HCT116 (cell line): ENCODE measurements around the gene CDCA4. TPM values are rescaled to one million over a fixed set of nuclear protein-coding genes. Genes with fewer than 3 reads are reported as not detected.
A peak's percentile ranks its signal among the peaks of the same experiment; 100 is the strongest.

ENCODE experiments used
- ATAC-seq: fragments of 200-7000 bp; cut with Tn5 transposase; 2 replicates; pipeline ENCODE4 v1.9.1; 2020; ENCODE audit warnings: mild to moderate bottlenecking, moderate library complexity
- BruUV-seq: library from RNA; stranded (reverse); fragments of 400-500 nt; replicated peaks from 2 replicates; lab custom pipeline; 2021; lab: Mats Ljungman, UMichigan
- CTCF ChIA-PET: fragments of 300-600 bp; sonication (Branson Sonifier 250); formaldehyde crosslinking; loops from one replicate; lab custom pipeline; 2021; ENCODE audit warnings: antibody characterized with exemption; lab: Charles Lee
- POLR2A ChIA-PET: fragments of 300-600, 350-600 bp; sonication (Branson Sonifier 250); formaldehyde crosslinking; loops from one replicate; lab custom pipeline; 2021; ENCODE audit warnings: antibody characterized with exemption; lab: Charles Lee
- RAD21 ChIA-PET, 2 experiments: fragments of 300-600 bp; sonication (Branson Sonifier 250); formaldehyde crosslinking; loops; one replicate each; lab custom pipeline; 2023; ENCODE audit warnings: low total read pairs in 2 of 2; ENCODE audit not compliant: uncharacterized antibody in 2 of 2, unreplicated experiment in 2 of 2, low non-redundant PET in 1 of 2; lab: Charles Lee
- DNase-seq: peaks from one replicate; pipeline ENCODE4 v3.0.0-alpha.2; 2010; ENCODE audit warnings: low read depth, low spot score
- H2AFZ ChIP-seq: fragments of 200-600 bp; shearing (Covaris generic), sonication (generic); 2 replicates; pipeline ENCODE4 v1.6.1; 2017; ENCODE audit warnings: low read depth, mixed run types, mixed read lengths, antibody characterized with exemption, low read length; ENCODE audit not compliant: poor library complexity, severe bottlenecking
- H3K27ac ChIP-seq: 2 replicates; pipeline ENCODE4 v1.5.1; 2012; ENCODE audit warnings: low read depth, low read length
- H3K27me3 ChIP-seq: fragments of 200-600 bp; sonication (generic); 2 replicates; pipeline ENCODE4 v1.6.1; 2016; ENCODE audit warnings: mixed run types, low read length, mixed read lengths; ENCODE audit not compliant: insufficient read depth
- H3K36me3 ChIP-seq, 2 experiments: fragments of 200-500 bp in 1 of 2; fragments of 200-600 bp in 1 of 2; sonication (Bioruptor generic) in 1 of 2; sonication (generic) in 1 of 2; 2 replicates each; pipeline versions ENCODE4 v1.5.1 to v1.6.1; 2014 to 2016; ENCODE audit warnings: low read length in 2 of 2, inconsistent platforms in 1 of 2, mixed read lengths in 1 of 2, mixed run types in 1 of 2; ENCODE audit not compliant: insufficient read depth in 2 of 2, control insufficient read depth in 1 of 2
- H3K4me1 ChIP-seq, 2 experiments: fragments of 200-600 bp in 1 of 2; sonication (generic) in 1 of 2; 2 replicates each; pipeline versions ENCODE4 v1.5.1 to v1.6.1; 2012 to 2017; ENCODE audit warnings: low read length in 2 of 2, inconsistent platforms in 1 of 2, mild to moderate bottlenecking in 1 of 2, mixed read lengths in 1 of 2, mixed run types in 1 of 2, moderate library complexity in 1 of 2; ENCODE audit not compliant: insufficient read depth in 2 of 2, control insufficient read depth in 1 of 2
- H3K4me2 ChIP-seq: fragments of 200-600 bp; sonication (generic); 2 replicates; pipeline ENCODE4 v1.6.1; 2017; ENCODE audit warnings: mixed run types, low read length, mixed read lengths
- H3K4me3 ChIP-seq, 2 experiments: fragments of 200-600 bp in 1 of 2; sonication (generic) in 1 of 2; replicated peaks in 1 of 2; 2 replicates each; pipeline ENCODE4 v1.5.1; 2011 to 2016; ENCODE audit warnings: low read length in 2 of 2, control low read depth in 1 of 2, low read depth in 1 of 2, mild to moderate bottlenecking in 1 of 2, mixed read lengths in 1 of 2, mixed run types in 1 of 2
- H3K79me2 ChIP-seq: fragments of 200-600 bp; sonication (generic); 2 replicates; pipeline ENCODE4 v1.6.1; 2017; ENCODE audit warnings: mild to moderate bottlenecking, mixed run types, low read length, moderate library complexity, mixed read lengths; ENCODE audit not compliant: insufficient read depth
- H3K9ac ChIP-seq: fragments of 200-600 bp; sonication (generic); 2 replicates; pipeline ENCODE4 v1.6.1; 2016; ENCODE audit warnings: low read length, mixed read lengths
- H3K9me2 ChIP-seq: fragments of 200-600 bp; sonication (generic), shearing (Covaris generic); 2 replicates; pipeline ENCODE4 v1.6.1; 2017; ENCODE audit warnings: mixed run types, mild to moderate bottlenecking, moderate library complexity; ENCODE audit not compliant: insufficient read depth
- H3K9me3 ChIP-seq, 2 experiments: fragments of 200-500 bp in 1 of 2; fragments of 200-600 bp in 1 of 2; sonication (Bioruptor generic) in 1 of 2; sonication (generic) in 1 of 2; 2 replicates each; pipeline ENCODE4 v1.6.1; 2014 to 2017; ENCODE audit warnings: low read length in 2 of 2, mixed read lengths in 2 of 2, inconsistent platforms in 1 of 2, low read depth in 1 of 2, mild to moderate bottlenecking in 1 of 2, mixed run types in 1 of 2, moderate library complexity in 1 of 2; ENCODE audit not compliant: control insufficient read depth in 1 of 2, insufficient read depth in 1 of 2
- H4K20me1 ChIP-seq: fragments of 200-600 bp; sonication (generic), shearing (Covaris generic); 2 replicates; pipeline ENCODE4 v1.6.1; 2017; ENCODE audit warnings: mixed run types, mild to moderate bottlenecking, moderate library complexity; ENCODE audit not compliant: insufficient read depth
- ATF3 ChIP-seq: IDR thresholded peaks from 2 replicates; pipeline ENCODE4 v1.6.1; 2012
- CBX3 ChIP-seq: IDR thresholded peaks from 2 replicates; pipeline ENCODE4 v1.6.1; 2012; ENCODE audit warnings: low read depth
- CEBPB ChIP-seq: IDR thresholded peaks from 2 replicates; pipeline ENCODE4 v1.6.1; 2012; ENCODE audit warnings: low read depth
- FOSL1 ChIP-seq: IDR thresholded peaks from 2 replicates; pipeline ENCODE4 v1.6.1; 2012; ENCODE audit warnings: low read depth
- POLR2A ChIP-seq: IDR thresholded peaks from 2 replicates; pipeline ENCODE4 v1.7.0; 2011; ENCODE audit warnings: borderline replicate concordance; ENCODE audit not compliant: insufficient read depth, insufficient read length; ENCODE audit errors: extremely low read depth
- POLR2AphosphoS5 ChIP-seq: IDR thresholded peaks from 2 replicates; pipeline ENCODE4 v1.6.1; 2011; ENCODE audit warnings: mild to moderate bottlenecking, low read depth, low read length, moderate library complexity
- REST ChIP-seq: IDR thresholded peaks from 2 replicates; pipeline ENCODE4 v1.6.1; 2012; ENCODE audit warnings: low read depth
- SIN3A ChIP-seq: IDR thresholded peaks from 2 replicates; pipeline ENCODE4 v1.6.1; 2012; ENCODE audit warnings: low read depth
- SP1 ChIP-seq: IDR thresholded peaks from 2 replicates; pipeline ENCODE4 v1.6.1; 2012; ENCODE audit warnings: low read depth
- SRF ChIP-seq: IDR thresholded peaks from 2 replicates; pipeline ENCODE4 v1.6.1; 2012; ENCODE audit warnings: low read depth
- TCF7L2 ChIP-seq: IDR thresholded peaks from 2 replicates; pipeline ENCODE4 v1.7.0; 2011; ENCODE audit warnings: borderline replicate concordance, inconsistent platforms; ENCODE audit not compliant: insufficient read depth, insufficient read length; ENCODE audit errors: extremely low read depth
- YY1 ChIP-seq: IDR thresholded peaks from 2 replicates; pipeline ENCODE4 v1.6.1; 2011; ENCODE audit warnings: low read length, low read depth, moderate library complexity, mild to moderate bottlenecking; ENCODE audit not compliant: insufficient replicate concordance; ENCODE audit errors: extremely low read depth
- ZFX ChIP-seq: fragments of 450-650 bp; IDR thresholded peaks from 2 replicates; pipeline ENCODE4 v1.6.1; 2017
- ZNF274 ChIP-seq: fragments of 200-500 bp; sonication (Bioruptor generic); IDR thresholded peaks from 2 replicates; pipeline ENCODE4 v1.6.1; 2014; ENCODE audit warnings: mild to moderate bottlenecking, low read depth, low read length, inconsistent platforms
- intact Hi-C: fragments of 100-400 bp; cut with micrococcal nuclease; formaldehyde crosslinking; loops from 2 replicates; pipeline ENCODE4 v1.10.0; 2022
- total RNA-seq: library from RNA; stranded (reverse); gene quantifications from one replicate; pipeline ENCODE4 v1.2.1, GENCODE V29; 2021; ENCODE audit not compliant: unreplicated experiment
- TF ChIP-seq, protein P1 (sequence below): IDR thresholded peaks from 2 replicates; pipeline ENCODE4 v1.6.1; 2012

Gene CDCA4
- total RNA-seq, 1 experiment from 2014 or later, result 62.4 TPM

- Histone ChIP-seq H2AFZ (no peak overlapping the region), H3K4me2 (peak overlapping the region; percentile 28), H3K9me2 (no peaks in the 10 kb centered on the region), H3K27me3 (no peaks in the 10 kb centered on the region), H4K20me1 (no peaks in the 10 kb centered on the region), H3K4me3 (no peak overlapping the region), H3K27ac (no peak overlapping the region), H3K9me3 (no peaks in the 10 kb centered on the region), H3K36me3 (no peaks in the 10 kb centered on the region), H3K9ac (no peak overlapping the region), H3K4me1 (peaks cover 0 to 31% of the 10 kb centered on the region in 2 experiments; a peak in 3 of 4 replicates), H3K79me2 (no peaks in the 10 kb centered on the region)
- BruUV-seq, result no TSS peak
- ChIA-PET POLR2A (no interaction called here), CTCF (interaction anchor here (1.0 kb wide), 1 partner anchor 16 kb away, joined by 4 read pairs; no protein-coding TSS in a partner anchor), RAD21 (no interaction called here)
- intact Hi-C loops, result no loop called here
- no peak for TF ChIP-seq YY1
- TF ChIP-seq ZFX, result no peak
- no peak for TF ChIP-seq TCF7L2
- no peak for TF ChIP-seq CEBPB
- TF ChIP-seq CBX3, result no peak
- no peak for TF ChIP-seq FOSL1
- DNase-seq (no peak), ATAC-seq (no peak)
These were observed 49.2 kb upstream of the CDCA4 start for GRCh38 chr14:105069871-105070759.

GRCh38 chr14:105069522-105069870 lies 48.6 kb upstream of the CDCA4 start:
- CTCF ChIA-PET, result no interaction called here
- H2AFZ ChIP-seq, result no peak overlapping the region
- no peaks in the 10 kb centered on the region for H4K20me1 ChIP-seq
- H3K27me3 ChIP-seq, result no peaks in the 10 kb centered on the region
- intact Hi-C loops, result no loop called here
- RAD21 ChIA-PET, result no interaction called here
- H3K4me2 ChIP-seq, result 0 out of 2 replicates have a peak overlapping the region, but pooled peaks have one; percentile 28
- no peak overlapping the region for H3K4me3 ChIP-seq
- ATAC-seq (no peak), DNase-seq (no peak)
- H3K79me2 ChIP-seq, result no peaks in the 10 kb centered on the region
- no peak overlapping the region for H3K27ac ChIP-seq
- TF ChIP-seq SIN3A (no peak), ZNF274 (no peak), ZFX (no peak), SP1 (no peak), YY1 (no peak), POLR2AphosphoS5 (no peak), CBX3 (no peak), SRF (no peak), POLR2A (no peak), REST (no peak), ATF3 (no peak)
- TF ChIP-seq, protein P1, sequence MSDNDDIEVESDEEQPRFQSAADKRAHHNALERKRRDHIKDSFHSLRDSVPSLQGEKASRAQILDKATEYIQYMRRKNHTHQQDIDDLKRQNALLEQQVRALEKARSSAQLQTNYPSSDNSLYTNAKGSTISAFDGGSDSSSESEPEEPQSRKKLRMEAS, result no peak
- no peak overlapping the region for H3K9ac ChIP-seq
- BruUV-seq, result no TSS peak
- peaks cover 0 to 37% of the 10 kb centered on the region in 2 experiments; a peak in 3 of 4 replicates for H3K4me1 ChIP-seq
- H3K9me3 ChIP-seq, result no peaks in the 10 kb centered on the region
- no peaks in the 10 kb centered on the region for H3K9me2 ChIP-seq
- POLR2A ChIA-PET, result no interaction called here
- H3K36me3 ChIP-seq, result no peaks in the 10 kb centered on the region
